Measurements from ENCODE around the gene ABL2. TPM values are rescaled to one million over a fixed set of nuclear protein-coding genes. Genes with fewer than 3 reads are reported as not detected.

Gene ABL2
- total RNA-seq, 8 experiments from 2014 or later: 12.3 to 26.6 (median 18.1) TPM

DNA sequence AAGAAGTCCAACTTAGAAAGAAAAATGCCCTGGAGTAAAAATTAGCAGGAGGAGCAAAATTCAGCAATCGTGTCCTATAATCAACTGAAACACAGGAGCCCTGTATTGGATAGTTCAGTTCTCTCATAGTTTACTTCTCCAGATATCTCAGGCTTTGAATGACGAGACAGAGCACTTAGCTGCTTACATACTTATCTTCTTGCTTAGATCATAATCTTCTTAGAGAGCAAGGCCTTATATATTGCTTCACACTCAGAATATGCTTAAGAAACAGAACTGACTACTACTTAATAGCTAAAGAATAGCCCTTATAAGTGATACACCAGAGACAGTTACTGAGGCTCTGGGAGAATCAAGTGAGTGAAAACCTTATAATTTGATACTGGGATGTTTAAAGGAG, 108.7 kb downstream of the ABL2 start:
- WGBS, 10 experiments: 78 to 100% (median 98%) methylated on average over 1 to 2 of the region's 2 CpGs
- in situ Hi-C loops (cut with MboI; ENCODE audit: low pct_unique_long_range_greater_than_20kb in 2 of 9, low sequenced_read_pairs in 9 of 9, unreplicated experiment in 9 of 9): loop anchor here in 2 of 9 experiments (25.0 kb wide), 2 partner anchors 192 to 242 kb away; partner anchors contain the start of gene AXDND1 (in 1 of the 2)
- H3K4me1 ChIP-seq (replicated peaks in 1 of 2): no peaks in the 10 kb centered on the region
- no peak overlapping the region for H3K27ac ChIP-seq
- ATAC-seq (replicated peaks in 6 of 8): no peak
- H3K4me3 ChIP-seq: no peak overlapping the region

DNA sequence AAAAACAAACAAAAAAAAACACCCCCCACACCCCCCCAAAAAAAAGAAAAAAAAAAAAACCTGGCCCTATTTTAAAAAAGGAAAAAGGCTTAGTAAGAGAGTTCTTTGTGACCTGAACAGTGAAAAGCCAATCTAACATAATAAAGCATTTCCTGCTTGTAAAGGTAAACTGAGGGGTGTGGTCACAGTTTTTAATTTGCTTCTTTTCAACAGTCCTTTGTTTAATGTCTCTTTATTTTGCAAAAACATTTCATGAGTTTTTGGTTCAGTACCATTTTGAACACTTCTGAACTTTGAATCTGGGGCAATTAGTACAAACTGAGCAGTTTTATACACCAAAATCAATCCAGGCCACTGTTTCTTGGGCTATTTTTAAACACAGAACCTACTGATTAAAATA, 110.0 kb downstream of the ABL2 start:
- no peaks in the 10 kb centered on the region for H3K4me1 ChIP-seq (replicated peaks in 1 of 2)
- in situ Hi-C loops (cut with MboI; ENCODE audit: low pct_unique_long_range_greater_than_20kb in 2 of 9, low sequenced_read_pairs in 9 of 9, unreplicated experiment in 9 of 9): loop anchor here in 2 of 9 experiments (25.0 kb wide), 2 partner anchors 193 to 243 kb away; partner anchors contain the start of gene AXDND1 (in 1 of the 2)
- no peak overlapping the region for H3K4me3 ChIP-seq
- ATAC-seq (replicated peaks in 6 of 8): no peak
- no peak overlapping the region for H3K27ac ChIP-seq

DNA sequence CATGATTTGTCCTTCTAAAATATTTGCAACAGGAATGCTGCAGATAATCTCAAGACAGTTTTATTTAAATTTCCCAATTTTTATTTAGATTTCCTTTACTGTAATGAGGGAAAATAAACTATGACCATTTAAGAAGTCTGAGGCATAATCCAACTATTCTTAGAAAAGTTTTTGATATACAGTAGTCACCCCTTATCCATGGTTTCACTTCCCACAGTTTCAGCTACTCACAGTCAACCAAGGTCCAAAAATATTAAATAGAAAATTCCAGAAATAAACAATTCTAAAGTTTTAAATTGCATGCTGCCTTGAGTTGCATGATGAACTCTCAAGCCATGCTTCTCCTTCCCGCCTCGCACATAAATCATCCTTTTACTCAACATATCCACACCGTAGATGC, 114.3 kb downstream of the ABL2 start:
- no peaks in the 10 kb centered on the region for H3K4me1 ChIP-seq (replicated peaks in 1 of 2)
- H3K4me3 ChIP-seq: no peak overlapping the region
- no peak overlapping the region for H3K27ac ChIP-seq
- WGBS, 10 experiments: 67 to 100% (median 86%) methylated on average over 1 to 3 of the region's 3 CpGs; no CpG with 5 or more reads in 4 of the 10 experiments
- in situ Hi-C loops (cut with MboI; ENCODE audit: low pct_unique_long_range_greater_than_20kb in 2 of 9, low sequenced_read_pairs in 9 of 9, unreplicated experiment in 9 of 9): loop anchor here in 2 of 9 experiments (25.0 kb wide), 2 partner anchors 197 to 247 kb away; partner anchors contain the start of gene AXDND1 (in 1 of the 2)
- no peak for ATAC-seq (replicated peaks in 6 of 8)

- Histone ChIP-seq H3K4me3 (no peak overlapping the region), H3K4me1 (replicated peaks in 1 of 2) (no peaks in the 10 kb centered on the region), H3K27ac (no peak overlapping the region)
- in situ Hi-C loops (cut with MboI; ENCODE audit: low pct_unique_long_range_greater_than_20kb in 2 of 9, low sequenced_read_pairs in 9 of 9, unreplicated experiment in 9 of 9): loop anchor here in 2 of 9 experiments (25.0 kb wide), 2 partner anchors 204 to 254 kb away; partner anchors contain the start of gene AXDND1 (in 1 of the 2)
- ATAC-seq (replicated peaks in 6 of 8): no peak
- 94 to 100% methylated on average over 1 to 2 of the region's 2 CpGs; no CpG with 5 or more reads in 8 of the 10 experiments for WGBS, 10 experiments
These were observed 120.8 kb downstream of the ABL2 start for GRCh38 chr1:179108644-179109043.

GRCh38 chr1:179107706-179108629, 121.5 kb downstream of the ABL2 start:
- H3K27ac ChIP-seq: no peak overlapping the region
- H3K4me3 ChIP-seq: no peak overlapping the region
- no peaks in the 10 kb centered on the region for H3K4me1 ChIP-seq (replicated peaks in 1 of 2)
- in situ Hi-C loops (cut with MboI; ENCODE audit: low pct_unique_long_range_greater_than_20kb in 2 of 9, low sequenced_read_pairs in 9 of 9, unreplicated experiment in 9 of 9): loop anchor here in 2 of 9 experiments (25.0 kb wide), 2 partner anchors 204 to 254 kb away; partner anchors contain the start of gene AXDND1 (in 1 of the 2)
- 60 to 100% (median 92%) methylated on average over 1 to 12 of the region's 15 CpGs; no CpG with 5 or more reads in 3 of the 10 experiments for WGBS, 10 experiments
- ATAC-seq (replicated peaks in 6 of 8): peak in 1 of 8 experiments; percentile 9

GRCh38 chr1:179105393-179105792, 124.1 kb downstream of the ABL2 start:
- no peaks in the 10 kb centered on the region for H3K4me1 ChIP-seq (replicated peaks in 1 of 2)
- in situ Hi-C loops (cut with MboI; ENCODE audit: low pct_unique_long_range_greater_than_20kb in 2 of 9, low sequenced_read_pairs in 9 of 9, unreplicated experiment in 9 of 9): loop anchor here in 2 of 9 experiments (25.0 kb wide), 2 partner anchors 207 to 257 kb away; partner anchors contain the start of gene AXDND1 (in 1 of the 2)
- H3K27ac ChIP-seq: no peak overlapping the region
- ATAC-seq (replicated peaks in 6 of 8): peak in 1 of 8 experiments; percentile 19
- 63 to 86% (median 73%) methylated on average over 2 to 7 of the region's 7 CpGs; no CpG with 5 or more reads in 3 of the 10 experiments for WGBS, 10 experiments
- no peak overlapping the region for H3K4me3 ChIP-seq

GRCh38 chr1:179104611-179105250, 124.7 kb downstream of the ABL2 start:
- H3K27ac ChIP-seq: no peak overlapping the region
- H3K4me1 ChIP-seq (replicated peaks in 1 of 2): no peaks in the 10 kb centered on the region
- in situ Hi-C loops (cut with MboI; ENCODE audit: low pct_unique_long_range_greater_than_20kb in 2 of 9, low sequenced_read_pairs in 9 of 9, unreplicated experiment in 9 of 9): loop anchor here in 2 of 9 experiments (25.0 kb wide), 2 partner anchors 208 to 258 kb away; partner anchors contain the start of gene AXDND1 (in 1 of the 2)
- 85 to 100% (median 93%) methylated on average over 1 to 3 of the region's 3 CpGs; no CpG with 5 or more reads in 2 of the 10 experiments for WGBS, 10 experiments
- ATAC-seq (replicated peaks in 6 of 8): no peak
- H3K4me3 ChIP-seq: no peak overlapping the region

DNA sequence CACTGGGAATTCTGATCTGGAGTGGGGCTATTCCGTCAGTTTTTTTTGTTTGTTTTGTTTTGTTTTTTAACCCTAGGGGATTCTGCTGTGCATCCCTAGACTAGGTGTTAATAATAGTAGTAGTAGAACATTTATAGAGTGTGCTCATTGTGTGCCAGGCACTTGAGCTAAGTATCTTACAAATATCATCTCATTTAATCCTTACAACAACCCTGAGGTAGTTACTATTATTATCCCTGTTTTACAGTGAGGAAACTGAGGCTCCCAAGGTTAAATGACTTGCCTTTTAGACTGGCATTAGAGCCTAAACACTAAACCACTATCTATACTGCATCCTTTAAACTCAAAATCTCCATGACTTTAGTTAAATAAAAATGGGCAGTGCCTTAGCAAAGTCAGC, 125.5 kb downstream of the ABL2 start:
- Histone ChIP-seq H3K4me1 (replicated peaks in 1 of 2) (no peaks in the 10 kb centered on the region), H3K27ac (no peak overlapping the region), H3K4me3 (no peak overlapping the region)
- in situ Hi-C loops (cut with MboI; ENCODE audit: low pct_unique_long_range_greater_than_20kb in 2 of 9, low sequenced_read_pairs in 9 of 9, unreplicated experiment in 9 of 9): loop anchor here in 2 of 9 experiments (25.0 kb wide), 2 partner anchors 208 to 258 kb away; partner anchors contain the start of gene AXDND1 (in 1 of the 2)
- ATAC-seq (replicated peaks in 6 of 8): no peak
- 86 to 100% (median 100%) methylated on average over 1 of the region's 1 CpG; no CpG with 5 or more reads in 5 of the 10 experiments for WGBS, 10 experiments

GRCh38 chr1:179101566-179101965, 127.9 kb downstream of the ABL2 start:
- in situ Hi-C loops (cut with MboI; ENCODE audit: low pct_unique_long_range_greater_than_20kb in 2 of 9, low sequenced_read_pairs in 9 of 9, unreplicated experiment in 9 of 9): loop anchor here in 2 of 9 experiments (25.0 kb wide), 2 partner anchors 211 to 261 kb away; partner anchors contain the start of gene AXDND1 (in 1 of the 2)
- no peak overlapping the region for H3K4me3 ChIP-seq
- WGBS, 10 experiments: 40 to 100% (median 96%) methylated on average over 1 to 4 of the region's 4 CpGs; no CpG with 5 or more reads in 2 of the 10 experiments
- no peak overlapping the region for H3K27ac ChIP-seq
- no peaks in the 10 kb centered on the region for H3K4me1 ChIP-seq (replicated peaks in 1 of 2)
- no peak for ATAC-seq (replicated peaks in 6 of 8)

GRCh38 chr1:179099891-179100290, 129.6 kb downstream of the ABL2 start:
- ATAC-seq (replicated peaks in 6 of 8): no peak
- in situ Hi-C loops (cut with MboI; ENCODE audit: low pct_unique_long_range_greater_than_20kb in 2 of 9, low sequenced_read_pairs in 9 of 9, unreplicated experiment in 9 of 9): loop anchor here in 7 of 9 experiments (25.0 kb wide), 2 partner anchors 212 to 262 kb away; partner anchors contain the start of gene AXDND1 (in 6 of the 7)
- Histone ChIP-seq H3K4me3 (no peak overlapping the region), H3K27ac (no peak overlapping the region), H3K4me1 (replicated peaks in 1 of 2) (no peaks in the 10 kb centered on the region)
- WGBS, 10 experiments: 86 to 100% (median 98%) methylated on average over 1 to 4 of the region's 4 CpGs; no CpG with 5 or more reads in 4 of the 10 experiments

DNA sequence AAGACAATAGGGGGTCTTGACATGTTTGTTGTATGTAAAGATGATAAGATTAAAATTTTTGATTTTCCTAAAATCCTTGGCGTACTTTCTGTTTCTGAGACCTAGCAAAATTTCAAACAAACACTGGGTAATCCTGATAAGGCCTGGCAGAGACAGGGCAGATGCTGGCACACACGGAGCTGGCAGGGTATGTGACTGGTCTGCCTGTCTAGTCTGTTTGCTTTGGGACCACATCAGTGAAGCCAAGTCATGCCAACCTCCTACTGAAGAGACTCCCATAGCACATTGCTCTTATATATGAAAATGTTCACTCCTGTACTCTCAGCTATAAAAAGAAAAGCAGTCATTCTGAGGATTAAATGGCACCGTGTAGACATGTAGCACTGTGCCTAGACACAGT, 133.6 kb downstream of the ABL2 start:
- 83 to 100% (median 95%) methylated on average over 1 to 3 of the region's 3 CpGs; no CpG with 5 or more reads in 3 of the 10 experiments for WGBS, 10 experiments
- Histone ChIP-seq H3K4me1 (replicated peaks in 1 of 2) (peaks cover 12 to 13% of the 10 kb centered on the region in 2 donors), H3K4me3 (no peak overlapping the region), H3K27ac (no peak overlapping the region)
- no peak for ATAC-seq (replicated peaks in 6 of 8)
- in situ Hi-C loops (cut with MboI; ENCODE audit: low pct_unique_long_range_greater_than_20kb in 2 of 9, low sequenced_read_pairs in 9 of 9, unreplicated experiment in 9 of 9): loop anchor here in 5 of 9 experiments (25.0 kb wide), 1 partner anchor 266 kb away; the partner anchor contains the start of gene AXDND1 (in 5 of the 5)

DNA sequence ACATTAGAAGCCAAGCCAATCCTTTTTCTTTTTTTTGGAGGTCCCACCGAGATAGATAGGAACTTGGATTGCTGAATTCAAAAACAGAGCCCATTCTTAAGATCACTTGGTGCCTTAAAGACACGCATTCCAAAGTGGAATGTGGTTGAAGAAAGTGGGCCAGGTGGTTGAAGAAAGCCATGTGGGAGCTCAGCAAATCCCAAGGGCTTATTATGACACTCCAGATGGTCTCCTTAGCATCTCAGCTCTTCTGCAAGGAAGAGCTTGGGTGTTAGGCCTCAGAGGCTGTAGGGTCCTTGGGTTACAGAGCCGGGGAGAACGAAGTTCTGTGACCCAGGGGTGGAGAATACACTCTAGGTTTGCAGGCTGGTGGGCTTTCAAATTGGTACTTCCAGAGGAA, 134.1 kb downstream of the ABL2 start:
- ATAC-seq (replicated peaks in 6 of 8): no peak
- Histone ChIP-seq H3K4me1 (replicated peaks in 1 of 2) (peaks cover 14 to 18% of the 10 kb centered on the region in 2 donors), H3K4me3 (no peak overlapping the region), H3K27ac (no peak overlapping the region)
- in situ Hi-C loops (cut with MboI; ENCODE audit: low pct_unique_long_range_greater_than_20kb in 2 of 9, low sequenced_read_pairs in 9 of 9, unreplicated experiment in 9 of 9): loop anchor here in 5 of 9 experiments (25.0 kb wide), 1 partner anchor 267 kb away; the partner anchor contains the start of gene AXDND1 (in 5 of the 5)
- 60 to 100% (median 100%) methylated on average over 1 to 4 of the region's 4 CpGs; no CpG with 5 or more reads in 2 of the 10 experiments for WGBS, 10 experiments
